Stromal cell of bone marrow (primary cell): ENCODE results near the gene STEAP1B.

Source experiments
- DNase-seq: peaks from one replicate; pipeline ENCODE4 v3.0.0-alpha.2; 2012; ENCODE audit warnings: low read depth

The STEAP1B gene

DNA sequence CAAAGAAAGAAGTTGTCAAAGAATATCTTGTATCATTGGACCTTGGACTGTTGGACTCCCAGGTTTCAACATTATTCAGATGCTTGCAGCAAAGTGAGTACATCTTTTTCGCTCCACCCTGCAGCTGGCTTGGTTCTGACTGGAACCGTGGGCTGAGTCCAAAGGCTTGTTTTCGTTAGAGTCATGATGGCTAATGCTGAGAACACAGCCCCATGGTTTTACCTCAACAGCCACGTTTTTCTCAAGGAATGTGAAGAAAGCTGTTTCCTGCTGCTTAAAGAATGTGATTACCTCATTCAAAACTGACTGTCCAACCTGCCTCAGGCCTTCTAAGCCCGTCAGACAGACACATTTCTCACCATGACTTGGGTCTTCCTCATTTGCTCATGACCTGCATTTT, 69.5 kb downstream of the STEAP1B start:
- no peak for DNase-seq

DNA sequence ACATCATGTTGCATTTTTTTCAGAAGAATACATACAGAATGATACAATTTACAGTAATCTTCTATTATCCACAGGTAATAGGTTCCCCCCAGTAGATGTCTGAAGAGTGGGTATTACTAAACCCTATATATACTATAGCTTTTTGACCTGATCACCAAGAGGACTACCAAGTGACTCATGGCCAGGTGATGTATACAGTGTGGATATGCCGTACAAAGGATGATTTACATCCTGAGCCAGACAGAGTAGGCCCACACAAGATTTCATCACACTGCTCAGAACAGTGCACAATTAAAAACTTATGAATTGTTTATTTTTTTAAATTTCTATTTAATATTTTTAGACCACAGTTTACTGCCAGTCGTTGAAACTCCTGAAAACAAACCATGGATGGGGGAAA, 70.6 kb downstream of the STEAP1B start:
- no peak for DNase-seq

- DNase-seq = no peak
These were observed 72.1 kb downstream of the STEAP1B start for GRCh38 chr7:22427855-22428254.

DNA sequence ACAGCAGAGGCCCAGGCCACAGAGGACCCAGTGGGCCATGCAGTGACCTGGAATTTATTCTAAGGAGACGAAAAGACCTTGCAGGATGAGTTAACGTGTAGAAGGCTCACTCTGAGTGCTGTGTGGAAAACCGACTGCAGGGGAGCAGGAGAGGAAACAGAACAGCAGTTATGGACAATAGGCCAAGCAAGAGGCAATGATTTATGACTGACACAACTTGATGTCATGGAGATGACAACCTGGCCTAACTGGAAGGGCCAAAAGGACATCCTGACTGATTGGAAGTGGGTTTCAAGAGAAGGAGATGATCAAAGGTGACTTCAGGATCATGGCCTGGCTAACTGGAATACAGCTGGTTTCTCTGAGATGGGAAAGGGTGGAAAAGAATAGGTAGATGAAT, 72.9 kb downstream of the STEAP1B start:
- DNase-seq = no peak

DNA sequence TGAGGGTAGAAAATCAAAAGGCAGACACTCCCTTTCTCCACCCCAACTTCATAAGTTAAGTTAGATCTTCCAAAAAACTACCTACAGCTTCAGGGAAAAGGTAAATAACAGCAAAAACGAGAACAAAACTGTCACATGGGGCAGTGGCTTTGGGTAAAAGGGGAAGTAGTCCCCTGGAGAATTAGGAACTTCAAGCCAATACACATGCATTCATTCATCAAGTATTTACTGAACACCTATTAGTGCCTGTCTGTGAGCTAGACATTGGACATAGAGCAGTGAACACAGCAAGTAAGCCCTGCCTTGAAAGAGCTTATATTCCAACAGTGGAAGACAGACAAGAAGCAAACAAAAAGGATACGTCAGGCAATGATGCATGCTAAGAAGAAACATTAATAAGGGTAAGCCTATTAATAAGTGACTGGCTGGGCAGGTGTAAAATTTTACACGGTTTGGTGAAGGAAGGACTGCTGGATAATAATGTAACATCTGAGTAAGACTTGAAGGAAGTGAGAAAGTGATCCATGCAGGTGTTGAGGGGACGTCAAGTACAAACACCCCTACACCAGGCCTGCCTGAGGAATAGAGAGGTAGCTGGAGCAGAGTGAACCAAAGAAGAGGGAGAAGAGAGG, 73.4 kb downstream of the STEAP1B start:
- no peak for DNase-seq

DNA sequence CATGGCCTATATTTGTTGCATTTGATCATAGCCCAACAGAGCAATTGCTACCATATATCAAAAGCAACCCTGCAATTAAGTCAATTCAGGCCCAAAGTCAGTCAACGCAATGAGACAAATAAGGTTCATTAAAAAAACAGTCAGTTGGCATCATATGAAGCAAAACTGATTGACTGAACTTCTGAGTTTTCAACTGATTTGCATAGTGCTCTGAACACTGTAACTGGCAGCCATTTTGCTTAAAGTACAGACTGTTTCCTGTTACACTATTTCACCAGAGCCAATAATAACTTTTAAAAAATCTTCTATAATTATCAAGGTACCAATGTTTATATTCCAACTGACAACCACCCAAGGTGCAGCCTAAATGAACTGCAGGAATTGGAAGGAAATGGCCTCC, 74.6 kb downstream of the STEAP1B start:
- no peak for DNase-seq

GRCh38 chr7:22422831-22423615, 77.0 kb downstream of the STEAP1B start:
- DNase-seq = no peak

DNA sequence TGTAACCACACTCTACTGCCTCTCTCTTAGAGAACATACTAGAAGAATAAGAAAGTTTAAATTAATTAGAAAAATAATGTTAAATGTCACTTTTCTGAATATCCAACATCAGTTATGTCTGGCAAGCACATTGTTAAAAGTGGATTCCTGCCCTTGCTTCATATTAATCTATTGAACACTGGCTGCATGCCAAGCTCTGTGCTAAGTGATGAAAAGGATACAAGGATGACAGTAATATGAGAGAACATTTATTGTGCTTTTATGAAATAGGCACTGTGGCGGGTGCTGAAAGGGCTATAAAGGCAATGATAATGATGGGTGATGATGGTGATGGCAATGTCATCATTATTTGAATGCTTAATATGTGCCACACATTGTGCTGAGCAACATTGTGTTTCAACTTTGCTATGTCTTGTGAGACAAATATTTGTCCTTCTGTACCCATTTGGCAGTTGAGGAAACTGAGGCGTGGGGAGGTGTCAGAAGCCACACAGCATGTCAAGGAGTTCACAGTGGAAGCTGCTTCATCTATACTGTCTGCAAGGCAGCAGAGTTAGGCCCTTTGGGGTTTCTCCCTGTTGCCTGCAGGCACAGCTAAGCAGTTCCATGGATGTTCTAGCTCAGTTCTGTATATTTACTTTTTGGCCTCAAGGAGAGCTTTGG, 78.9 kb downstream of the STEAP1B start:
- DNase-seq = no peak

GRCh38 chr7:22420008-22420407, 80.0 kb downstream of the STEAP1B start:
- no peak for DNase-seq

DNA sequence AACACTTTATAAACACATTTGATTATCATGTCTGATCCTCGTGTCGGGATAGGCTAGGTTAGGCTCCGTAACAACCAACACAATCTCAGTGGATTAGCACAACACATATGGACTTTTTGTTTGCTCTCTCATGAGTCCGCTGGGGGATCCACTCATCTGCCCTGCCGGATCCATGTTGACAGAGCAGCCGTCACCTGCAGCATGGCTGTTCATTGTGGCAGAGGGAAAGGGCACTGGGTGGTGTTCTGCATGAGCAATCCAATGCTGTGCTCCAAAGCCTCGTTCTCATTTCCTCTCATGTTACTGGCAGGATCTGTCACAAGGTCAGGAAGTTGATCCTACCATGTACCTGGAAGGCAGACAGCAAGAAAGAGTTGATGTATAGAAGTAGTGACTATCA, 80.5 kb downstream of the STEAP1B start:
- no peak for DNase-seq

- no peak for DNase-seq
These were observed 81.5 kb downstream of the STEAP1B start for GRCh38 chr7:22418251-22419046.

- no peak for DNase-seq
These were observed 82.1 kb downstream of the STEAP1B start for GRCh38 chr7:22417841-22418240.

GRCh38 chr7:22417349-22417748, 82.6 kb downstream of the STEAP1B start:
- DNase-seq = no peak

DNA sequence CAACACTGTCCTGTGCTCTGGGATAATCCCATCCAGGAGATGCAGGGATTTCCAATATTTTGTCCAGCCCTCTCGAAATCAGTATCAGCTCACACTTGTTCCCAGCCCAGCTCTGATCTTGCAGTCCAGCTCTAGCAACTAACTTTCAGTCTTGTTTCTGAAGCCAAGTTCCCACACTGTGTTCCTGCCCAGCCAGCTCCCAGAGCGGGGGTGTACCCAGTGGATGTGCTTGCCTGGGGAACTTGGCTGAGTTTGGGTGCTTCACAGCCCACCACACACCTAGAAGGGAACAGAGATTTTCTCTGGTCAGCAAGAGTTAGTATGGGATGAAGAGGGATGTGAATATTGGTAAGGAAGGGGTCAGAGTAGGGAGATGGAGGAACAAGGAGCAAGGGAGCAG, 85.6 kb downstream of the STEAP1B start:
- no peak for DNase-seq

- no peak for DNase-seq
These were observed 86.8 kb downstream of the STEAP1B start for GRCh38 chr7:22413211-22413610.

- no peak for DNase-seq
These were observed 87.9 kb downstream of the STEAP1B start for GRCh38 chr7:22411977-22412693.

- no peak for DNase-seq
These were observed 93.3 kb downstream of the STEAP1B start for GRCh38 chr7:22406715-22407114.

DNA sequence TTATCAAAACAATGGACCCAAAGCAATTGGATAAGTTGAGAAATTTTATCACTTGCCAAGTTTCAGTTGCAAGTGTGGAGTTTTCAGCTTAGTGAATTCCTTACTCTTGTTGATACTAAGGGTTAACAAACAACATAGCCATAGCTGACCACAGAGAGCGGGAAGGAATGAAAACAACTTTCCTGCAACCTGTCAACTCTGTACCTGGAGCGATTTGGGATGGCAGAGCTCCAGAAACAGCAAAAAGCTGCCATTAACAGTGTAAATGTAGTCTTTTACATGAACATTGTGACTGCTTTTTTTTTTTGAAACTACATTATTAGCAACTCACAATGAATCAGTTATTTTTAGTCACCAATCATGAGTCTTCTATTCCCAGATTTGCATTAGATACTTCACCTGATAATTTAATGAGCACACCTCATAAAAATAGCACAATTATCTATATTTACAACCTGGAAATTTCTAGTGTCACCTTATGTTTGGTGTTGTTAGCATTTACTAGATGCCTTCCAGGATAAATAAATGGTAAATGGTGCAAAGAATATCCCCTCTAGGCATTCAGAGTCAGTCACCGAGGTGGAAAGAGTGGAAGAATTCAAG, 95.5 kb downstream of the STEAP1B start:
- no peak for DNase-seq

GRCh38 chr7:22403344-22403743, 96.6 kb downstream of the STEAP1B start:
- DNase-seq = no peak

GRCh38 chr7:22402250-22402649, 97.7 kb downstream of the STEAP1B start:
- DNase-seq = no peak

GRCh38 chr7:22400936-22401553, 98.9 kb downstream of the STEAP1B start:
- DNase-seq = no peak
